Progenitor cell of endocrine pancreas (in vitro differentiated cells): ENCODE results near the gene MAST4. TPM values are rescaled to one million over a fixed set of nuclear protein-coding genes. Genes with fewer than 3 reads are reported as not detected.

Experiments
- DNase-seq: peaks from one replicate; pipeline ENCODE4 v3.0.0; 2021; ENCODE audit warnings: low spot score; ENCODE audit not compliant: unreplicated experiment
- H3K27ac Mint-ChIP-seq: 2 replicates; pipeline ENCODE4 v1.8.0; 2021; ENCODE audit warnings: mild to moderate bottlenecking, moderate library complexity, mixed read lengths
- H3K27me3 Mint-ChIP-seq: 2 replicates; pipeline ENCODE4 v1.8.0; 2021; ENCODE audit warnings: mixed read lengths
- H3K36me3 Mint-ChIP-seq: 2 replicates; pipeline ENCODE4 v1.8.0; 2022; ENCODE audit warnings: mixed read lengths; ENCODE audit not compliant: insufficient read depth
- H3K4me1 Mint-ChIP-seq: 2 replicates; pipeline ENCODE4 v1.8.0; 2021; ENCODE audit warnings: low read depth, mixed read lengths
- H3K4me3 Mint-ChIP-seq: 2 replicates; pipeline ENCODE4 v1.8.0; 2021; ENCODE audit warnings: low read depth, mild to moderate bottlenecking, moderate library complexity, mixed read lengths
- H3K9me3 Mint-ChIP-seq: 2 replicates; pipeline ENCODE4 v1.8.0; 2021; ENCODE audit warnings: low read depth, mixed read lengths
- total RNA-seq: library from RNA; stranded (reverse); gene quantifications from 2 replicates; pipeline ENCODE4 v1.2.1, GENCODE V29; 2021
- TF ChIP-seq, protein P1 (sequence below): fragments of 200-600 bp; sonication (generic); IDR thresholded peaks from one replicate; pipeline ENCODE4 v1.5.0; 2021; ENCODE audit warnings: antibody characterized with exemption, mild to moderate bottlenecking; ENCODE audit not compliant: unreplicated experiment

Gene MAST4
- total RNA-seq, 1 donor from 2014 or later, result 45.3 TPM

DNA sequence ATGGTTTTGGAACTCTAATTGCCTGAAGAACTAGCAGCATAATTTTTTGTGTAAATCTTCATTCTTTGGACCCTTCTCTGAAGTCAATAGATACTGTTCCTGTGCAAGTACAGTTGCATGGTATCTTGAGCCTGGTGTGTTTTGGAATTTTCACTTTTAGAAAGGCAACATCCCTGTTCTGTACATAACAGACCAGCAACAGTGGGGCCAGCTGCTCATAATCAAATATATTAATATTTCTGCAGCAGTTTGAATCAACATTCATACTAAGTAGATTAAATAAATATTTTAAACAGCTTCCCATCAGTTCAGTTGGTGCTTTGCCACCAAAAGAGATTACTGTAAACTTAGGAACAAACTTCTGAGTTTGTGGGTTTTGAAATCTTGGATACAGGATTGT, 502.5 kb downstream of the MAST4 start:
- Mint-ChIP-seq H3K36me3 (peaks cover 11% of the 10 kb centered on the region), H3K4me1 (peaks cover 43% of the 10 kb centered on the region), H3K27me3 (peaks cover 3% of the 10 kb centered on the region), H3K9me3 (no peaks in the 10 kb centered on the region), H3K4me3 (no peak overlapping the region), H3K27ac (no peak overlapping the region)
- TF ChIP-seq, protein P1, sequence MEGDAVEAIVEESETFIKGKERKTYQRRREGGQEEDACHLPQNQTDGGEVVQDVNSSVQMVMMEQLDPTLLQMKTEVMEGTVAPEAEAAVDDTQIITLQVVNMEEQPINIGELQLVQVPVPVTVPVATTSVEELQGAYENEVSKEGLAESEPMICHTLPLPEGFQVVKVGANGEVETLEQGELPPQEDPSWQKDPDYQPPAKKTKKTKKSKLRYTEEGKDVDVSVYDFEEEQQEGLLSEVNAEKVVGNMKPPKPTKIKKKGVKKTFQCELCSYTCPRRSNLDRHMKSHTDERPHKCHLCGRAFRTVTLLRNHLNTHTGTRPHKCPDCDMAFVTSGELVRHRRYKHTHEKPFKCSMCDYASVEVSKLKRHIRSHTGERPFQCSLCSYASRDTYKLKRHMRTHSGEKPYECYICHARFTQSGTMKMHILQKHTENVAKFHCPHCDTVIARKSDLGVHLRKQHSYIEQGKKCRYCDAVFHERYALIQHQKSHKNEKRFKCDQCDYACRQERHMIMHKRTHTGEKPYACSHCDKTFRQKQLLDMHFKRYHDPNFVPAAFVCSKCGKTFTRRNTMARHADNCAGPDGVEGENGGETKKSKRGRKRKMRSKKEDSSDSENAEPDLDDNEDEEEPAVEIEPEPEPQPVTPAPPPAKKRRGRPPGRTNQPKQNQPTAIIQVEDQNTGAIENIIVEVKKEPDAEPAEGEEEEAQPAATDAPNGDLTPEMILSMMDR, result no peak
- no peak for DNase-seq

DNA sequence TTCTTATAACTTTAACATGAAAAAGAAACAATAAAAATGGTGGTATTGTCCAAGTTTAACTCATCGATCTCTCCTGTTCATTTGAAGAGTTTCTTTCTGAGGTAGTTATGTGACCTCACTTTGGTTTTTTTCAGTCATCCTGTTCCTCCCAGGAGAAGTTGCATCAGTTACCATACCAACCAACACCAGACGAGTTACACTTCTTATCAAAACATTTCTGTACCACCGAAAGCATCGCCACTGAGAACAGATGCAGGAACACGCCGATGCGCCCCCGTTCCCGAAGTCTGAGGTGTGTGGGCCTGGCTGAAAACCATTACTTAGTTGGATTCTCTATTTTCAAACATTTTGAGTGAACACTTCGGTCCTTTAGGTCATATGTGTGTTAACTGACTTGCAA, 504.1 kb downstream of the MAST4 start:
- Mint-ChIP-seq H3K36me3 (peaks cover 14% of the 10 kb centered on the region), H3K4me3 (no peak overlapping the region), H3K27ac (no peak overlapping the region), H3K9me3 (no peaks in the 10 kb centered on the region), H3K4me1 (peaks cover 32% of the 10 kb centered on the region), H3K27me3 (peaks cover 3% of the 10 kb centered on the region)
- TF ChIP-seq, protein P1, result no peak
- DNase-seq, result no peak

DNA sequence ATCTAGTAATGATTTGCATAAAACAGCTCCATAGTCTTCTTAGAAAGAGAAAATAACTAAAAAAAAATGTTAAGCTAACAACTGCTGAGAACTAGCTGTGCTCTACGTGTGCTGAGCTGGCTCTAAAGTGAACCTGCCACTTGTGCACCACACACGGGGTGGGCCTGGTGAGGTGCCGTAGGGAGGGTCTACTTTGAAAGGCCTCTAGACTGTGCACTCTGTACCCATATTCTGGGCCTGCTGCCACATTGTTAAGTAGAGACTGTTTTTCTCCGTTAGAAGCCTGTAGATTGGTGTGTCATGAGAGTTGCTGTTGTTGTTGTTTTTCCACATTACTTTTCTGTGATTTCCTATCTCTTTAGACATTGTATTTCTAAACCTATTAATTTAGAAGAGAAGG, 506.5 kb downstream of the MAST4 start:
- Mint-ChIP-seq H3K4me3 (no peak overlapping the region), H3K27me3 (peaks cover 3% of the 10 kb centered on the region), H3K27ac (no peak overlapping the region), H3K36me3 (peaks cover 22% of the 10 kb centered on the region), H3K4me1 (peaks cover 17% of the 10 kb centered on the region), H3K9me3 (no peaks in the 10 kb centered on the region)
- no peak for DNase-seq
- TF ChIP-seq, protein P1, result no peak

DNA sequence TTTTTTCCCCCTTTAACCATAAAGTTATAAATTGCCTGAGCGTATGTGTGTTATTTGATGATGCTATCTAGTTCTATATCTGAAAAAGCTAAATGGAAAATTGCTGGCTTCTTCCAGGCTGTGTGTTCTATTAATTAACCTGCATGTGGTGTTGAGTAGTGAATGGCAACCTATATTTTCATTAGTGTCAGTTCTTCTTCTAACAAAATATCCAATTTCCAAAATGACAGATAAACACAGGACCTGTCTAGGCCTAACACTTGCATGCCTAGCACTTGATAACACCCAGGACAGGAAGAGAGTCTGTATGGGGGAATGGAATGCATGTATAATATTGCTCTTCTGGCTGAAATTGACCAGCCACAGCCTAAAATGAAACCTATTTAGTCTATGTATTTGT, 508.7 kb downstream of the MAST4 start:
- Mint-ChIP-seq H3K9me3 (no peaks in the 10 kb centered on the region), H3K27me3 (peaks cover 3% of the 10 kb centered on the region), H3K27ac (no peak overlapping the region), H3K36me3 (peaks cover 22% of the 10 kb centered on the region), H3K4me3 (no peak overlapping the region), H3K4me1 (peaks cover 8% of the 10 kb centered on the region)
- DNase-seq, result no peak
- TF ChIP-seq, protein P1, result no peak

DNA sequence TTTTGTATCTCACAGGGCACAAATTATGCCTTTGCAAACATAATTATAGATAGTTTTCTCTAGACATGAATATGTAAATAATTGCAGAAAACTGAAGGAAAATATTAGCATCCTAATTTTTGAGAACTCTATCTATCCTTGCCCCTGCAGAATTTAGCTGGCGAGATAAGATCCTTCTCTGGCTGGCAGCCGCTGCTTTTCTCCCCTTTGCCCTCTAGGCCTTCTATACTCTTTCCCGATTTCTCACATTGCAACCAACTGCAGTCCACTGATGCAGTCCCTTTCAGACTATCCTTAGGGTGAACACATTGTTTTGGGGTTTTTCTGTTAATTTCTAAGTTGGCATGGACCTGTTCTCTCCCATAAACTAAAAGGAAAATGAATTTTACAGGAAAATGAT, 509.1 kb downstream of the MAST4 start:
- peaks cover 1% of the 10 kb centered on the region for H3K27me3 Mint-ChIP-seq
- peaks cover 6% of the 10 kb centered on the region for H3K4me1 Mint-ChIP-seq
- no peaks in the 10 kb centered on the region for H3K9me3 Mint-ChIP-seq
- no peak overlapping the region for H3K4me3 Mint-ChIP-seq
- no peak overlapping the region for H3K27ac Mint-ChIP-seq
- TF ChIP-seq, protein P1, result no peak
- no peak for DNase-seq
- peaks cover 24% of the 10 kb centered on the region for H3K36me3 Mint-ChIP-seq
